T-helper 1 cell treated with Interleukin-12 subunit alpha and Interleukin-12 subunit beta and Interleukin-4 antibody, amounts not matched to agents 30 μg/mL and 1 μg/mL, for 36 hours (primary cell): ENCODE data around the gene JPT2.

Source experiments
- H3K27ac Mint-ChIP-seq: one replicate; pipeline ENCODE4 v1.8.0; 2021; ENCODE audit warnings: mild to moderate bottlenecking, mixed read lengths
- H3K27me3 Mint-ChIP-seq: one replicate; pipeline ENCODE4 v1.8.0; 2021; ENCODE audit warnings: low read depth, mixed read lengths
- H3K36me3 Mint-ChIP-seq: one replicate; pipeline ENCODE4 v1.8.0; 2021; ENCODE audit warnings: low read depth, mixed read lengths
- H3K4me1 Mint-ChIP-seq: one replicate; pipeline ENCODE4 v1.8.0; 2021; ENCODE audit warnings: low read depth, mixed read lengths
- H3K4me3 Mint-ChIP-seq: one replicate; pipeline ENCODE4 v1.8.0; 2021; ENCODE audit warnings: mild to moderate bottlenecking, moderate library complexity, mixed read lengths
- H3K9me3 Mint-ChIP-seq: one replicate; pipeline ENCODE4 v1.8.0; 2021; ENCODE audit warnings: mixed read lengths

Gene JPT2

GRCh38 chr16:1657841-1658240 lies 20.2 kb upstream of the JPT2 start:
- no peaks in the 10 kb centered on the region for H3K9me3 Mint-ChIP-seq

GRCh38 chr16:1659031-1659430 lies 19.0 kb upstream of the JPT2 start:
- no peak overlapping the region for H3K4me3 Mint-ChIP-seq

More at GRCh38 chr16:1657841-1658240, 20.2 kb upstream of the JPT2 start:
- H3K27me3 Mint-ChIP-seq, result no peaks in the 10 kb centered on the region
- peaks cover 15% of the 10 kb centered on the region for H3K36me3 Mint-ChIP-seq
- no peak overlapping the region for H3K4me3 Mint-ChIP-seq
- H3K4me1 Mint-ChIP-seq, result no peaks in the 10 kb centered on the region
- H3K27ac Mint-ChIP-seq, result no peak overlapping the region

GRCh38 chr16:1661826-1662225 lies 16.3 kb upstream of the JPT2 start:
- H3K27me3 Mint-ChIP-seq, result no peaks in the 10 kb centered on the region
- no peak overlapping the region for H3K4me3 Mint-ChIP-seq
- no peaks in the 10 kb centered on the region for H3K9me3 Mint-ChIP-seq
- peaks cover 17% of the 10 kb centered on the region for H3K36me3 Mint-ChIP-seq
- H3K27ac Mint-ChIP-seq, result no peak overlapping the region
- no peaks in the 10 kb centered on the region for H3K4me1 Mint-ChIP-seq

More at GRCh38 chr16:1659031-1659430, 19.0 kb upstream of the JPT2 start:
- Mint-ChIP-seq H3K27me3 (no peaks in the 10 kb centered on the region), H3K36me3 (peaks cover 17% of the 10 kb centered on the region), H3K9me3 (no peaks in the 10 kb centered on the region), H3K4me1 (no peaks in the 10 kb centered on the region), H3K27ac (no peak overlapping the region)

- Mint-ChIP-seq H3K4me3 (no peak overlapping the region), H3K4me1 (no peaks in the 10 kb centered on the region), H3K27me3 (no peaks in the 10 kb centered on the region), H3K27ac (no peak overlapping the region), H3K9me3 (no peaks in the 10 kb centered on the region), H3K36me3 (peaks cover 17% of the 10 kb centered on the region)
Measured at GRCh38 chr16:1662543-1662942, 15.5 kb upstream of the JPT2 start.

- no peak overlapping the region for H3K4me3 Mint-ChIP-seq
- H3K9me3 Mint-ChIP-seq, result no peaks in the 10 kb centered on the region
- no peaks in the 10 kb centered on the region for H3K27me3 Mint-ChIP-seq
- H3K27ac Mint-ChIP-seq, result no peak overlapping the region
- no peaks in the 10 kb centered on the region for H3K4me1 Mint-ChIP-seq
- H3K36me3 Mint-ChIP-seq, result peaks cover 25% of the 10 kb centered on the region
Measured at GRCh38 chr16:1665829-1666228, 12.2 kb upstream of the JPT2 start.

GRCh38 chr16:1666316-1666715 lies 11.8 kb upstream of the JPT2 start:
- H3K36me3 Mint-ChIP-seq, result peaks cover 30% of the 10 kb centered on the region
- H3K27ac Mint-ChIP-seq, result no peak overlapping the region
- no peaks in the 10 kb centered on the region for H3K27me3 Mint-ChIP-seq
- no peak overlapping the region for H3K4me3 Mint-ChIP-seq
- no peaks in the 10 kb centered on the region for H3K9me3 Mint-ChIP-seq
- H3K4me1 Mint-ChIP-seq, result no peaks in the 10 kb centered on the region

- H3K9me3 Mint-ChIP-seq, result no peaks in the 10 kb centered on the region
- H3K27ac Mint-ChIP-seq, result no peak overlapping the region
- H3K4me1 Mint-ChIP-seq, result no peaks in the 10 kb centered on the region
- peaks cover 37% of the 10 kb centered on the region for H3K36me3 Mint-ChIP-seq
- no peaks in the 10 kb centered on the region for H3K27me3 Mint-ChIP-seq
- no peak overlapping the region for H3K4me3 Mint-ChIP-seq
Measured at GRCh38 chr16:1667271-1667670, 10.8 kb upstream of the JPT2 start.

GRCh38 chr16:1667916-1668315 lies 10.2 kb upstream of the JPT2 start:
- H3K4me1 Mint-ChIP-seq, result no peaks in the 10 kb centered on the region
- H3K27me3 Mint-ChIP-seq, result no peaks in the 10 kb centered on the region
- no peak overlapping the region for H3K4me3 Mint-ChIP-seq
- H3K27ac Mint-ChIP-seq, result no peak overlapping the region
- no peaks in the 10 kb centered on the region for H3K9me3 Mint-ChIP-seq
- peaks cover 40% of the 10 kb centered on the region for H3K36me3 Mint-ChIP-seq

- no peak overlapping the region for H3K27ac Mint-ChIP-seq
- no peaks in the 10 kb centered on the region for H3K27me3 Mint-ChIP-seq
- no peak overlapping the region for H3K4me3 Mint-ChIP-seq
- no peaks in the 10 kb centered on the region for H3K4me1 Mint-ChIP-seq
- H3K36me3 Mint-ChIP-seq, result peaks cover 42% of the 10 kb centered on the region
- no peaks in the 10 kb centered on the region for H3K9me3 Mint-ChIP-seq
Measured at GRCh38 chr16:1668612-1669319, 9.3 kb upstream of the JPT2 start.

GRCh38 chr16:1669698-1670097 lies 8.4 kb upstream of the JPT2 start:
- Mint-ChIP-seq H3K27me3 (no peaks in the 10 kb centered on the region), H3K36me3 (peaks cover 45% of the 10 kb centered on the region), H3K9me3 (no peaks in the 10 kb centered on the region), H3K27ac (no peak overlapping the region), H3K4me1 (no peaks in the 10 kb centered on the region), H3K4me3 (no peak overlapping the region)

GRCh38 chr16:1670371-1670770 lies 7.7 kb upstream of the JPT2 start:
- H3K9me3 Mint-ChIP-seq, result no peaks in the 10 kb centered on the region
- H3K4me3 Mint-ChIP-seq, result no peak overlapping the region
- H3K4me1 Mint-ChIP-seq, result no peaks in the 10 kb centered on the region
- H3K36me3 Mint-ChIP-seq, result peaks cover 44% of the 10 kb centered on the region
- no peaks in the 10 kb centered on the region for H3K27me3 Mint-ChIP-seq
- H3K27ac Mint-ChIP-seq, result no peak overlapping the region

GRCh38 chr16:1670866-1671265 lies 7.2 kb upstream of the JPT2 start:
- Mint-ChIP-seq H3K4me1 (no peaks in the 10 kb centered on the region), H3K36me3 (peaks cover 47% of the 10 kb centered on the region), H3K9me3 (no peaks in the 10 kb centered on the region), H3K27ac (no peak overlapping the region), H3K4me3 (no peak overlapping the region), H3K27me3 (no peaks in the 10 kb centered on the region)

GRCh38 chr16:1673424-1674151 lies 4.5 kb upstream of the JPT2 start:
- Mint-ChIP-seq H3K4me1 (peaks cover 8% of the 10 kb centered on the region), H3K27ac (no peak overlapping the region), H3K9me3 (no peaks in the 10 kb centered on the region), H3K36me3 (peaks cover 41% of the 10 kb centered on the region), H3K4me3 (no peak overlapping the region), H3K27me3 (no peaks in the 10 kb centered on the region)

GRCh38 chr16:1674306-1674705 lies 3.8 kb upstream of the JPT2 start:
- Mint-ChIP-seq H3K4me1 (peaks cover 13% of the 10 kb centered on the region), H3K27ac (no peak overlapping the region), H3K9me3 (no peaks in the 10 kb centered on the region), H3K4me3 (no peak overlapping the region), H3K27me3 (no peaks in the 10 kb centered on the region), H3K36me3 (peaks cover 42% of the 10 kb centered on the region)
